Fibroblast of lung (primary cell): ENCODE measurements around the gene RCOR1. TPM values are rescaled to one million over a fixed set of nuclear protein-coding genes. Genes with fewer than 3 reads are reported as not detected.

Source experiments
- DNase-seq, 2 donors: peaks; one replicate each; pipeline versions ENCODE4 v3.0.0 to v3.0.0-alpha.2; 2010; ENCODE audit warnings: low read depth in 2 of 2
- H2AFZ ChIP-seq: 2 replicates; pipeline ENCODE4 v1.5.1; 2012; ENCODE audit warnings: low read length, control low read depth, inconsistent platforms
- H3K27ac ChIP-seq: 2 replicates; pipeline ENCODE4 v1.5.1; 2011; ENCODE audit warnings: low read length, control low read depth; ENCODE audit not compliant: insufficient read depth
- H3K27me3 ChIP-seq: 2 replicates; pipeline ENCODE4 v1.5.1; 2011; ENCODE audit warnings: mild to moderate bottlenecking, low read length; ENCODE audit not compliant: control insufficient read depth, insufficient read depth
- H3K36me3 ChIP-seq: 2 replicates; pipeline ENCODE4 v1.5.1; 2011; ENCODE audit warnings: low read length; ENCODE audit not compliant: control insufficient read depth, insufficient read depth
- H3K4me1 ChIP-seq: 2 replicates; pipeline ENCODE4 v1.5.1; 2011; ENCODE audit warnings: low read length; ENCODE audit not compliant: control insufficient read depth, insufficient read depth; ENCODE audit errors: extremely low read depth
- H3K4me2 ChIP-seq: 2 replicates; pipeline ENCODE4 v1.5.1; 2011; ENCODE audit warnings: low read length, control low read depth; ENCODE audit not compliant: insufficient read depth; ENCODE audit errors: extremely low read depth
- H3K4me3 ChIP-seq, 4 experiments: fragments of 200-600 bp in 1 of 4; sonication (generic) in 1 of 4; replicated peaks in 1 of 4; 2 replicates each; pipeline ENCODE4 v1.5.1; 2011 to 2016; ENCODE audit warnings: low read length in 4 of 4, low read depth in 3 of 4, mild to moderate bottlenecking in 3 of 4, control low read depth in 2 of 4, inconsistent platforms in 1 of 4, mixed read lengths in 1 of 4; ENCODE audit not compliant: insufficient read depth in 1 of 4; ENCODE audit errors: control extremely low read depth in 1 of 4
- H3K79me2 ChIP-seq: 2 replicates; pipeline ENCODE4 v1.5.1; 2012; ENCODE audit warnings: mild to moderate bottlenecking, low read length, inconsistent platforms; ENCODE audit not compliant: control insufficient read depth, insufficient read depth
- H3K9ac ChIP-seq: 2 replicates; pipeline ENCODE4 v1.5.1; 2011; ENCODE audit warnings: mild to moderate bottlenecking, low read length, control low read depth; ENCODE audit not compliant: insufficient read depth
- H3K9me3 ChIP-seq: 2 replicates; pipeline ENCODE4 v1.5.1; 2012; ENCODE audit warnings: low read depth, low read length; ENCODE audit not compliant: control insufficient read depth, insufficient read depth
- H4K20me1 ChIP-seq: 2 replicates; pipeline ENCODE4 v1.5.1; 2011; ENCODE audit warnings: low read length; ENCODE audit not compliant: control insufficient read depth, insufficient read depth; ENCODE audit errors: extremely low read depth
- EZH2 ChIP-seq: IDR thresholded peaks from 2 replicates; pipeline ENCODE4 v1.5.1; 2012; ENCODE audit warnings: low read length, control low read depth, mild to moderate bottlenecking; ENCODE audit errors: missing control alignments
- polyA plus RNA-seq, 2 donors: library from polyadenylated mRNA; depleted of rRNA in 1 of 2; stranded (reverse) in 1 of 2; unstranded in 1 of 2; fragments of >200 nt; gene quantifications; 2 replicates each; pipeline ENCODE4 v1.2.1, GENCODE V29; 2011 to 2012; ENCODE audit warnings: missing spikeins in 1 of 2
- total RNA-seq: library from RNA; depleted of rRNA; stranded (reverse); fragments of >200 nt; gene quantifications from 2 replicates; pipeline ENCODE4 v1.2.1, GENCODE V29; 2014
- TF ChIP-seq, protein P1 (sequence below), 2 donors: IDR thresholded peaks in 1 of 2; conservative IDR thresholded peaks in 1 of 2; 1 replicate in 1 of 2; 2 replicates in 1 of 2; pipeline ENCODE4 v1.5.1; 2011 to 2012; ENCODE audit warnings: low read length in 2 of 2, control low read depth in 1 of 2, inconsistent platforms in 1 of 2, low read depth in 1 of 2, mild to moderate bottlenecking in 1 of 2

RCOR1 gene
- total and polyA plus RNA-seq, 2 donors (not counting 1 experiment from before 2014, with no cell fraction given), result 11.4 to 19.6 TPM

DNA sequence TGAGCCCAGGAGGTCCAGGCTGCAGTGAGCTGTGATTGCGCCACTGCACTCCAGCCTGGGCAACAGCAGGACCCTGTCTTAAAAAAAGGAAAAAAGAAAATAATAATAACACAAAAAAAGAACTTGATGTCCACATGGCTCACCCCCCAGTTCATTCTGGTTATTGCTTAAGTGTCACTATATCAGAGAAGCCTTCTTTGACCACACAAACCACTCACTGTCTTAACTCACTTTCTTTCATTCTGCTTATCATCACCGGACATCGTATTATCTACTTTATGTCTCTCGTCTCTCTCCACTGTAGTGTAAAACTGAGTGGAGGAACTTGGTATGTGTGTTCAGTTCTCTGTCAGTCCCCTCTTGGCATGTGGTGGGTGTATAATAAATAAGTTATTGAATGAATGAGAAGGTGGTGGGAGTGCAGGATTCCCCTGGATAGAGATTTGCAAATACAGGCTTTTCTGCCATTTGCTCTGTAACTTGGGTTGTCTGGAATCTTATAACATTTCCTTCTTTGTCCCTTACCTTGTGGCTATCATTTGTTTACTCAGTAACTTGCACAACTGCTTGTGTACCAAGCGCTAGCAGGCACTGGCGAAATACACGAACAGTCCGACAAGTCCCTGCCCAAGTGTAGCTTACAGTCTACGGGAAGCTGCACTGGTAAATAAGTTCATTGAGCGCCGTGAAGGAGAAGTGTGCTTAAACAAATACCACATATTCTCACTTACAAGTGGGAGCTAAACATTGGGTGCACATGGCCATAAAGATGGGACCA, 98.2 kb downstream of the RCOR1 start:
- Histone ChIP-seq H2AFZ (no peak overlapping the region), H3K27ac (no peak overlapping the region), H4K20me1 (no peaks in the 10 kb centered on the region), H3K4me1 (no peaks in the 10 kb centered on the region), H3K36me3 (no peaks in the 10 kb centered on the region), H3K9me3 (no peaks in the 10 kb centered on the region), H3K4me2 (no peak overlapping the region), H3K79me2 (peaks cover 4% of the 10 kb centered on the region), H3K4me3 (no peak overlapping the region), H3K9ac (no peak overlapping the region), H3K27me3 (no peaks in the 10 kb centered on the region)
- TF ChIP-seq, protein P1, sequence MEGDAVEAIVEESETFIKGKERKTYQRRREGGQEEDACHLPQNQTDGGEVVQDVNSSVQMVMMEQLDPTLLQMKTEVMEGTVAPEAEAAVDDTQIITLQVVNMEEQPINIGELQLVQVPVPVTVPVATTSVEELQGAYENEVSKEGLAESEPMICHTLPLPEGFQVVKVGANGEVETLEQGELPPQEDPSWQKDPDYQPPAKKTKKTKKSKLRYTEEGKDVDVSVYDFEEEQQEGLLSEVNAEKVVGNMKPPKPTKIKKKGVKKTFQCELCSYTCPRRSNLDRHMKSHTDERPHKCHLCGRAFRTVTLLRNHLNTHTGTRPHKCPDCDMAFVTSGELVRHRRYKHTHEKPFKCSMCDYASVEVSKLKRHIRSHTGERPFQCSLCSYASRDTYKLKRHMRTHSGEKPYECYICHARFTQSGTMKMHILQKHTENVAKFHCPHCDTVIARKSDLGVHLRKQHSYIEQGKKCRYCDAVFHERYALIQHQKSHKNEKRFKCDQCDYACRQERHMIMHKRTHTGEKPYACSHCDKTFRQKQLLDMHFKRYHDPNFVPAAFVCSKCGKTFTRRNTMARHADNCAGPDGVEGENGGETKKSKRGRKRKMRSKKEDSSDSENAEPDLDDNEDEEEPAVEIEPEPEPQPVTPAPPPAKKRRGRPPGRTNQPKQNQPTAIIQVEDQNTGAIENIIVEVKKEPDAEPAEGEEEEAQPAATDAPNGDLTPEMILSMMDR (conservative IDR thresholded peaks at IDR 0.05 in 1 of 2, IDR thresholded peaks at IDR 0.05 in 1 of 2; ENCODE audit: low read depth in 1 of 2, low read length in 2 of 2), result no peak
- no peak for TF ChIP-seq EZH2
- DNase-seq, result no peak

DNA sequence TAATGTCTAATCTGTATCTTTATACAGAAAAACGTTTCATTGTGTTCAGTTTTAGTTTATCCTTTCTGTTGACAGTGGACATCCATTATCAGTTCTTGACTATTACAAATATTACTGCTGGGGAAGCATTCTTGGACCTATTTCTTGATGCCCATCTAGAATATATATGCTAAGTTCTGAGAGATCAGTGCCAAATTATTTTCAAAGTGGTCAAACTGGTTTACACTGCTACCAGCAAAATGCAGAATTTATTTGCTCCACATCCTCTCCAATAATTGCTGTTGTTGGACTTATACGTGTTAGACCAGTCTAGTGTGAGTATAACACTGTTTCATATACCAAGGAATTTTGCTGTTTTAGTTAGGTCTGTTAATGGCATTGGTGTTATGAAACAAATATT, 99.3 kb downstream of the RCOR1 start:
- TF ChIP-seq EZH2, result no peak
- TF ChIP-seq, protein P1 (conservative IDR thresholded peaks at IDR 0.05 in 1 of 2, IDR thresholded peaks at IDR 0.05 in 1 of 2; ENCODE audit: low read depth in 1 of 2, low read length in 2 of 2), result no peak
- no peaks in the 10 kb centered on the region for H3K36me3 ChIP-seq
- H3K4me1 ChIP-seq, result no peaks in the 10 kb centered on the region
- DNase-seq, result no peak
- no peak overlapping the region for H3K27ac ChIP-seq
- H3K9me3 ChIP-seq, result no peaks in the 10 kb centered on the region
- H3K4me3 ChIP-seq, result no peak overlapping the region
- H3K27me3 ChIP-seq, result no peaks in the 10 kb centered on the region
- H3K9ac ChIP-seq, result no peak overlapping the region
- peaks cover 8% of the 10 kb centered on the region for H3K79me2 ChIP-seq
- no peak overlapping the region for H3K4me2 ChIP-seq
- H4K20me1 ChIP-seq, result no peaks in the 10 kb centered on the region
- H2AFZ ChIP-seq, result no peak overlapping the region

DNA sequence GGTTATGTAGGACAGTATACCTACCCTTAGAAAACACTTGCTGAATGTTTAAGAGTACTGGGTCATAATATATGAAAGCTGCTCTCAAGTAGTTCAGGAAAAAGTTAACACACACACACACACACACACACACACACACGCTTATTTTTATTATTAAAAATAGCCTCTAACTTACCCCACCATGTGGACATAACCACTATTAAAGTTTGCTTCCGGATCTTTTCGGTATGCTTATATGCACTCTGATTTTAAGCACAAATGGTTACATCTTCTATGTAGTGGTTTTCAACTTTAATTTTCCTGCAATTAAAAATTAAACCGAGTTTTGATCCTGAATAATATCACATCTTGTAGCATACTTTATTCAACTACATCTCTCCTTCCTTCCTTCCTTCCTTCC, 99.9 kb downstream of the RCOR1 start:
- no peak overlapping the region for H3K27ac ChIP-seq
- peak in 1 of 2 donors; percentile 7 for DNase-seq
- no peak overlapping the region for H3K4me2 ChIP-seq
- H3K27me3 ChIP-seq, result no peaks in the 10 kb centered on the region
- H3K9me3 ChIP-seq, result no peaks in the 10 kb centered on the region
- no peak overlapping the region for H3K9ac ChIP-seq
- H3K36me3 ChIP-seq, result no peaks in the 10 kb centered on the region
- H3K4me1 ChIP-seq, result no peaks in the 10 kb centered on the region
- H3K4me3 ChIP-seq, result no peak overlapping the region
- H4K20me1 ChIP-seq, result no peaks in the 10 kb centered on the region
- no peak overlapping the region for H2AFZ ChIP-seq
- TF ChIP-seq, protein P1 (conservative IDR thresholded peaks at IDR 0.05 in 1 of 2, IDR thresholded peaks at IDR 0.05 in 1 of 2; ENCODE audit: low read depth in 1 of 2, low read length in 2 of 2), result no peak
- no peak for TF ChIP-seq EZH2
- peaks cover 12% of the 10 kb centered on the region for H3K79me2 ChIP-seq
